HAP-1 (cell line): ENCODE data around the gene ADAR.

ENCODE experiments used
- DNase-seq, 2 experiments: peaks; one replicate each; pipeline ENCODE4 v3.0.0-alpha.2; 2016 to 2020; ENCODE audit warnings: low spot score in 2 of 2
- H3K27me3 ChIP-seq: fragments of 250-450 bp; sonication (Bioruptor Pico); 2 replicates; pipeline ENCODE4 v1.5.1; 2020; ENCODE audit warnings: low read depth, mild to moderate bottlenecking, moderate library complexity
- H3K36me3 ChIP-seq: fragments of 250-450 bp; sonication (Bioruptor Pico); replicated peaks from 2 replicates; pipeline ENCODE4 v1.5.1; 2020; ENCODE audit warnings: mild to moderate bottlenecking
- H3K4me1 ChIP-seq: fragments of 250-450 bp; sonication (Bioruptor Pico); 2 replicates; pipeline ENCODE4 v1.5.1; 2020; ENCODE audit warnings: mild to moderate bottlenecking
- H3K4me3 ChIP-seq: fragments of 250-450 bp; sonication (Bioruptor Pico); 2 replicates; pipeline ENCODE4 v1.5.1; 2020; ENCODE audit warnings: mild to moderate bottlenecking, moderate library complexity
- H3K9me3 ChIP-seq: fragments of 250-450 bp; sonication (Bioruptor Pico); 2 replicates; pipeline ENCODE4 v1.5.1; 2020; ENCODE audit warnings: mild to moderate bottlenecking, moderate library complexity
- in situ Hi-C: fragments of 300-500 bp; cut with MboI; formaldehyde crosslinking; loops from 3 replicates; pipeline ENCODE4 v1.14.3; 2020; ENCODE audit warnings: low sequenced_read_pairs, inconsistent platforms, mixed read lengths

ADAR gene

GRCh38 chr1:154572468-154573167 is 35.4 kb downstream of the ADAR start:
- Histone ChIP-seq H3K4me1 (peaks cover 4% of the 10 kb centered on the region; the same call in 1 of the 2 replicates), H3K9me3 (no peaks in the 10 kb centered on the region), H3K27me3 (peaks cover 9% of the 10 kb centered on the region; the same call in 1 of the 2 replicates), H3K36me3 (no peaks in the 10 kb centered on the region), H3K4me3 (no peak overlapping the region)
- in situ Hi-C loops = no loop called here
- DNase-seq = no peak

GRCh38 chr1:154571964-154572288 is 36.1 kb downstream of the ADAR start:
- Histone ChIP-seq H3K4me1 (peaks cover 4% of the 10 kb centered on the region; the same call in 1 of the 2 replicates), H3K27me3 (peaks cover 14% of the 10 kb centered on the region; the same call in 1 of the 2 replicates), H3K4me3 (no peak overlapping the region), H3K9me3 (no peaks in the 10 kb centered on the region), H3K36me3 (no peaks in the 10 kb centered on the region)
- in situ Hi-C loops = no loop called here
- no peak for DNase-seq

GRCh38 chr1:154571244-154571963 is 36.6 kb downstream of the ADAR start:
- Histone ChIP-seq H3K27me3 (peaks cover 14% of the 10 kb centered on the region; the same call in 1 of the 2 replicates), H3K36me3 (no peaks in the 10 kb centered on the region), H3K4me3 (no peak overlapping the region), H3K4me1 (peaks cover 4% of the 10 kb centered on the region; the same call in 1 of the 2 replicates), H3K9me3 (no peaks in the 10 kb centered on the region)
- DNase-seq = no peak
- in situ Hi-C loops = no loop called here

- H3K4me1 ChIP-seq = peaks cover 4% of the 10 kb centered on the region; the same call in 1 of the 2 replicates
- peaks cover 22% of the 10 kb centered on the region; the same call in 1 of the 2 replicates for H3K27me3 ChIP-seq
- DNase-seq = no peak
- H3K36me3 ChIP-seq = no peaks in the 10 kb centered on the region
- H3K9me3 ChIP-seq = no peaks in the 10 kb centered on the region
- in situ Hi-C loops = no loop called here
- no peak overlapping the region for H3K4me3 ChIP-seq
Measured at GRCh38 chr1:154568157-154568815, 39.7 kb downstream of the ADAR start.

GRCh38 chr1:154567386-154568156 is 40.4 kb downstream of the ADAR start, which contains the start of gene CHRNB2:
CHRNB2 (plus strand) TSS chr1:154567778; CDS start chr1:154568045, 267 bp downstream.
- peak; percentile 34 to 81 for DNase-seq
- in situ Hi-C loops = no loop called here

GRCh38 chr1:154565876-154566275 is 42.1 kb downstream of the ADAR start:
- in situ Hi-C loops = no loop called here
- Histone ChIP-seq H3K27me3 (peaks cover 22% of the 10 kb centered on the region; the same call in 1 of the 2 replicates), H3K4me1 (peaks cover 4% of the 10 kb centered on the region; the same call in 1 of the 2 replicates), H3K4me3 (no peak overlapping the region), H3K9me3 (no peaks in the 10 kb centered on the region), H3K36me3 (no peaks in the 10 kb centered on the region)
- DNase-seq = no peak

More at GRCh38 chr1:154567386-154568156, 40.4 kb downstream of the ADAR start, which contains the start of gene CHRNB2:
- Histone ChIP-seq H3K9me3 (no peaks in the 10 kb centered on the region), H3K4me1 (peaks cover 4% of the 10 kb centered on the region; the same call in 1 of the 2 replicates), H3K36me3 (no peaks in the 10 kb centered on the region), H3K4me3 (no peak within 1 kb of the TSS), H3K27me3 (peaks cover 22% of the 10 kb centered on the region; the same call in 1 of the 2 replicates)

- peak; percentile 88 to 93 for DNase-seq
- Histone ChIP-seq H3K4me3 (peak overlapping the region; percentile 32), H3K36me3 (peaks cover 16% of the 10 kb centered on the region), H3K9me3 (no peaks in the 10 kb centered on the region), H3K4me1 (peaks cover 17% of the 10 kb centered on the region), H3K27me3 (no peaks in the 10 kb centered on the region)
- in situ Hi-C loops = loop anchor here (5.0 kb wide), 1 partner anchor 318 kb away; no protein-coding TSS in a partner anchor
Measured at GRCh38 chr1:154559466-154560044, 48.4 kb downstream of the ADAR start.

- Histone ChIP-seq H3K27me3 (no peaks in the 10 kb centered on the region), H3K4me3 (peak overlapping the region; percentile 32), H3K9me3 (no peaks in the 10 kb centered on the region), H3K4me1 (peaks cover 17% of the 10 kb centered on the region), H3K36me3 (peaks cover 23% of the 10 kb centered on the region)
- in situ Hi-C loops = no loop called here
- peak; percentile 95 to 99 for DNase-seq
Measured at GRCh38 chr1:154558720-154559465, 49.1 kb downstream of the ADAR start.

GRCh38 chr1:154557939-154558719 is 49.9 kb downstream of the ADAR start, which contains the start of gene UBE2Q1:
UBE2Q1 (minus strand) TSS chr1:154558662; CDS start chr1:154558553, 109 bp downstream.
- H3K27me3 ChIP-seq = no peaks in the 10 kb centered on the region
- in situ Hi-C loops = no loop called here
- peak in 1 of 2 experiments; percentile 42 for DNase-seq
- H3K9me3 ChIP-seq = no peaks in the 10 kb centered on the region
- peak within 1 kb of the TSS; percentile 68 for H3K4me3 ChIP-seq
- peaks cover 17% of the 10 kb centered on the region for H3K4me1 ChIP-seq
- peaks cover 30% of the 10 kb centered on the region for H3K36me3 ChIP-seq

GRCh38 chr1:154557248-154557938 is 50.6 kb downstream of the ADAR start:
- peak overlapping the region; percentile 68 for H3K4me3 ChIP-seq
- no peak for DNase-seq
- peaks cover 38% of the 10 kb centered on the region for H3K36me3 ChIP-seq
- peaks cover 17% of the 10 kb centered on the region for H3K4me1 ChIP-seq
- in situ Hi-C loops = no loop called here
- no peaks in the 10 kb centered on the region for H3K9me3 ChIP-seq
- no peaks in the 10 kb centered on the region for H3K27me3 ChIP-seq

- DNase-seq = peak in 1 of 2 experiments; percentile 51
- Histone ChIP-seq H3K27me3 (no peaks in the 10 kb centered on the region), H3K9me3 (no peaks in the 10 kb centered on the region), H3K4me3 (peak overlapping the region; percentile 68), H3K36me3 (peaks cover 47% of the 10 kb centered on the region), H3K4me1 (peaks cover 17% of the 10 kb centered on the region)
- in situ Hi-C loops = no loop called here
Measured at GRCh38 chr1:154556422-154556821, 51.6 kb downstream of the ADAR start.
